OCI-LY7 (cell line): ENCODE data around the gene SOD3. TPM values are rescaled to one million over a fixed set of nuclear protein-coding genes. Genes with fewer than 3 reads are reported as not detected.

ENCODE experiments used
- BruUV-seq: library from RNA; stranded (reverse); fragments of 400-500 nt; replicated peaks from 2 replicates; lab custom pipeline; 2021; lab: Mats Ljungman, UMichigan
- CTCF ChIA-PET: fragments of 300-600 bp; sonication (Branson Sonifier 250); formaldehyde crosslinking; loops from one replicate; lab custom pipeline; 2022; ENCODE audit warnings: antibody characterized with exemption; ENCODE audit not compliant: unreplicated experiment; lab: Charles Lee
- POLR2A ChIA-PET: fragments of 300-600 bp; sonication (Branson Sonifier 250); formaldehyde crosslinking; loops from one replicate; lab custom pipeline; 2022; ENCODE audit warnings: antibody characterized with exemption; lab: Charles Lee
- DNase-seq: peaks from one replicate; pipeline ENCODE4 v3.0.0-alpha.2; 2015; ENCODE audit warnings: low spot score
- H2AFZ ChIP-seq: fragments of 200-600 bp; sonication (generic), shearing (Covaris generic); 2 replicates; pipeline ENCODE4 v1.6.1; 2014; ENCODE audit warnings: mild to moderate bottlenecking, antibody characterized with exemption, low read length, moderate library complexity
- H3K27ac ChIP-seq: fragments of 200-600 bp; sonication (generic); 2 replicates; pipeline ENCODE4 v1.5.1; 2014; ENCODE audit warnings: mixed run types, low read depth, mild to moderate bottlenecking, moderate library complexity, low read length, inconsistent platforms; ENCODE audit not compliant: poor library complexity, severe bottlenecking
- H3K36me3 ChIP-seq: fragments of 200-600 bp; sonication (generic); 2 replicates; pipeline ENCODE4 v1.6.1; 2014; ENCODE audit warnings: mild to moderate bottlenecking, antibody characterized with exemption, low read length, moderate library complexity, mixed read lengths; ENCODE audit not compliant: insufficient read depth
- H3K4me1 ChIP-seq: fragments of 200-600 bp; sonication (generic); 2 replicates; pipeline ENCODE4 v1.5.1; 2014; ENCODE audit warnings: mild to moderate bottlenecking, low read length; ENCODE audit not compliant: insufficient read depth, poor library complexity, severe bottlenecking
- H3K4me2 ChIP-seq: fragments of 200-600 bp; sonication (generic); 2 replicates; pipeline ENCODE4 v1.6.1; 2014; ENCODE audit warnings: mild to moderate bottlenecking, low read length
- H3K4me3 ChIP-seq: fragments of 200-600 bp; sonication (generic); 2 replicates; pipeline ENCODE4 v1.5.1; 2014; ENCODE audit warnings: mild to moderate bottlenecking, low read depth, low read length; ENCODE audit not compliant: poor library complexity, severe bottlenecking
- H3K79me2 ChIP-seq: fragments of 200-600 bp; sonication (generic); 2 replicates; pipeline ENCODE4 v1.6.1; 2016; ENCODE audit warnings: low read depth, mild to moderate bottlenecking, low read length, moderate library complexity, mixed read lengths; ENCODE audit not compliant: insufficient read depth
- H3K9me2 ChIP-seq: fragments of 200-600 bp; sonication (generic); 2 replicates; pipeline ENCODE4 v1.6.1; 2016; ENCODE audit warnings: mild to moderate bottlenecking, low read length, mixed read lengths; ENCODE audit not compliant: insufficient read depth
- H3K9me3 ChIP-seq: fragments of 200-600 bp; sonication (generic); 2 replicates; pipeline ENCODE4 v1.6.1; 2014; ENCODE audit warnings: mild to moderate bottlenecking, mixed run types, low read length, mixed read lengths
- H4K20me1 ChIP-seq: fragments of 200-600 bp; sonication (generic); 2 replicates; pipeline ENCODE4 v1.6.1; 2014; ENCODE audit warnings: mild to moderate bottlenecking, antibody characterized with exemption, low read length, moderate library complexity, mixed read lengths; ENCODE audit not compliant: insufficient read depth
- EZH2phosphoT487 ChIP-seq: fragments of 200-600 bp; sonication (generic); IDR thresholded peaks from 2 replicates; pipeline ENCODE4 v1.6.1; 2018; ENCODE audit warnings: low read depth, borderline replicate concordance, mild to moderate bottlenecking, mixed run types, antibody characterized with exemption, low read length, moderate library complexity, mixed read lengths
- intact Hi-C: fragments of 100-400 bp; cut with micrococcal nuclease; formaldehyde crosslinking; loops from one replicate; pipeline ENCODE4 v1.10.0; 2022; ENCODE audit not compliant: unreplicated experiment
- total RNA-seq, 2 experiments: library from RNA; depleted of rRNA in 1 of 2; stranded (reverse); fragments of >200 nt in 1 of 2; shearing (Covaris generic) in 1 of 2; gene quantifications; 2 replicates each; pipeline ENCODE4 v1.2.3, GENCODE V29; 2014 to 2022
- TF ChIP-seq, protein P1 (sequence below): fragments of 200-600 bp; sonication (generic); conservative IDR thresholded peaks from 2 replicates; pipeline ENCODE4 v1.5.1; 2014; ENCODE audit warnings: mild to moderate bottlenecking, antibody characterized with exemption, low read length, moderate library complexity, mixed read lengths

Gene SOD3
- total RNA-seq, 2 experiments from 2014 or later: not detected

DNA sequence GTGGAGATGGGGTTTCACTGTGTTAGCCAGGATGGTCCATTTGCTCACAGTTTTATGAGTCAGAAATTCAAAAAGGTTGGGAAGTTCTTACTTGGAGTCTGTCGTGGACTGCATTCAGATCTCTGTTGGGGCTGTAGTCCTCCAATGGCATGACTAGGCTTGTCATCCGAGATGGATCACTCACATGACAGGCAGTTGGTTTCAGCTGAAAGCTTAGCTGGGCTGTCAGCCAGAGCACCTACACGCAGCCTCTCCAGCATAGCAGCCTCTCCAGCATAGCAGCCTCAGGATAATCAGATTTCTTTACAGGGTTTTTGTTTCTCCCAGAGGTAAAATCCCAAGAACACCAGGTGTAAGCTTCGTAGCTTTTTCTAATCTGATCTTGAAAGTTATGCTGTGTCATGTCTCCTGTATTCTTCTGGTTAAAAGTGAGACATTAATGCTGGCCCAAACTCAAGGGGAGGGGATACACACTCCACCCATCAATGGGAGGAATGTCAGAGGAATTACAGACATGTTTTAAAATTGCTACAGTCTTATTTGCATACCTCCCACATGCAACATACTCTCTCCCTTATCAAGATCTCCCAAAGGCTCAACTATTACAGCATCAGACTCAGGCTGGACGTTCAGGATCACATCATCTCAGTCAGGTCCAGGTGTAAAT is 31.6 kb upstream of the SOD3 start:
- Histone ChIP-seq H3K9me3 (no peaks in the 10 kb centered on the region), H3K79me2 (no peaks in the 10 kb centered on the region), H3K4me3 (no peak overlapping the region), H3K9me2 (no peaks in the 10 kb centered on the region), H3K4me1 (no peaks in the 10 kb centered on the region), H2AFZ (no peak overlapping the region), H3K4me2 (no peak overlapping the region), H3K27ac (no peak overlapping the region), H3K36me3 (no peaks in the 10 kb centered on the region), H4K20me1 (no peaks in the 10 kb centered on the region)
- DNase-seq: no peak
- POLR2A ChIA-PET: no interaction called here
- no TSS peak for BruUV-seq
- intact Hi-C loops: no loop called here
- CTCF ChIA-PET: no interaction called here
- TF ChIP-seq EZH2phosphoT487: no peak
- TF ChIP-seq, protein P1, sequence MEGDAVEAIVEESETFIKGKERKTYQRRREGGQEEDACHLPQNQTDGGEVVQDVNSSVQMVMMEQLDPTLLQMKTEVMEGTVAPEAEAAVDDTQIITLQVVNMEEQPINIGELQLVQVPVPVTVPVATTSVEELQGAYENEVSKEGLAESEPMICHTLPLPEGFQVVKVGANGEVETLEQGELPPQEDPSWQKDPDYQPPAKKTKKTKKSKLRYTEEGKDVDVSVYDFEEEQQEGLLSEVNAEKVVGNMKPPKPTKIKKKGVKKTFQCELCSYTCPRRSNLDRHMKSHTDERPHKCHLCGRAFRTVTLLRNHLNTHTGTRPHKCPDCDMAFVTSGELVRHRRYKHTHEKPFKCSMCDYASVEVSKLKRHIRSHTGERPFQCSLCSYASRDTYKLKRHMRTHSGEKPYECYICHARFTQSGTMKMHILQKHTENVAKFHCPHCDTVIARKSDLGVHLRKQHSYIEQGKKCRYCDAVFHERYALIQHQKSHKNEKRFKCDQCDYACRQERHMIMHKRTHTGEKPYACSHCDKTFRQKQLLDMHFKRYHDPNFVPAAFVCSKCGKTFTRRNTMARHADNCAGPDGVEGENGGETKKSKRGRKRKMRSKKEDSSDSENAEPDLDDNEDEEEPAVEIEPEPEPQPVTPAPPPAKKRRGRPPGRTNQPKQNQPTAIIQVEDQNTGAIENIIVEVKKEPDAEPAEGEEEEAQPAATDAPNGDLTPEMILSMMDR: no peak

DNA sequence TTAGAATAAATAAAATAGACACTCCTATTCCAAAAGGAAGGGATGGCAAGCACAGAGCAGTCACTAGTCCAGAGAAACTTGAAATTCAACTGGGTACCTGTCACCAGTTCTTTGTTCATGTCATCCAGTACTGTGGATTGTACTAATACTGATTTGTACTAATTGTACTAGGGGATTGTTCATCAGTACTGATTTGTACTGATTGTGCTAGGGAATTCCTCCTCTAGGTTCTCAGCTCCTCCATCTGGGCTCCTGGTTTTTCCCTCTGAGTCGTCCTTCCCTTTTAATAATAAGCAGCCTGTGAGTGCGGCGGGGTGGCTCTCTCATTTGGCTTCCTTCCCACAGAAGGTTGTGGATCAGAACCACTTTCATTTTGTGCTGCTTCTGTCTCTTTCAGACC is 31.0 kb upstream of the SOD3 start:
- Histone ChIP-seq H3K4me1 (no peaks in the 10 kb centered on the region), H3K9me2 (no peaks in the 10 kb centered on the region), H2AFZ (no peak overlapping the region), H4K20me1 (no peaks in the 10 kb centered on the region), H3K4me2 (no peak overlapping the region), H3K4me3 (no peak overlapping the region), H3K9me3 (no peaks in the 10 kb centered on the region), H3K36me3 (no peaks in the 10 kb centered on the region), H3K27ac (no peak overlapping the region), H3K79me2 (no peaks in the 10 kb centered on the region)
- POLR2A ChIA-PET: interaction anchor here (0.6 kb wide), 1 partner anchor 804 kb away, joined by 6 read pairs; no protein-coding TSS in a partner anchor
- DNase-seq: no peak
- BruUV-seq: no TSS peak
- TF ChIP-seq EZH2phosphoT487: no peak
- TF ChIP-seq, protein P1: no peak
- CTCF ChIA-PET: no interaction called here
- intact Hi-C loops: no loop called here

DNA sequence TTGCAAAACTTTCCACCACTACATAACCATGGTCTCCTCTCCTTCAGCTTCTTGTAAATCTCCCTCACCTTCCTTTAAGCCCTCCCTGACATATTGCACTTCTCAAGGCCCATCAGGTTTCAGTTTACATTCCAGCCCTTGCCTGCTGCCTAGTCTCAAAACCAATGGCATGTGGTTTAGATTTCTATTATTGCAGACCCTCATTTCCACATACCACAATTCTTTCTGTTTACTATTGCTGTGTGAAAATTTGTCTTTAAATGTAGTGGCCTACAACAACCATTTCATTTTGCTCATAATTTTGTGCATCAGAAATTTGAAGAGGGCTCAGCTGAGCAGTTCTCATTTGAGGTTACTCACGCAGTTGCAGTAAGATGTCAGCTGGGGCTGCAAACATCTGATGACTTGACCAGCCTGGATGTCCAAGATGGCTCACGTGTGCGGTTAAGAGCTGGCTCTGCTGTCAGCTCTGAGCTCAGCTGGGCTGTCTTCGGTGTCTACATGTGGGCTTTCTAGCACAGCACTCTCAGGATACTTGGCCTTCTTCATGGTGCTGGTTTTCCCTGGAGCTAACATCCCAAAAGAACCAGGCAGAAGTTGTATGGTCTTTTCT is 29.9 kb upstream of the SOD3 start:
- Histone ChIP-seq H2AFZ (no peak overlapping the region), H3K27ac (no peak overlapping the region), H3K79me2 (no peaks in the 10 kb centered on the region), H3K4me2 (no peak overlapping the region), H3K4me1 (no peaks in the 10 kb centered on the region), H4K20me1 (no peaks in the 10 kb centered on the region), H3K4me3 (no peak overlapping the region), H3K9me3 (no peaks in the 10 kb centered on the region), H3K36me3 (no peaks in the 10 kb centered on the region), H3K9me2 (no peaks in the 10 kb centered on the region)
- POLR2A ChIA-PET: no interaction called here
- no peak for DNase-seq
- CTCF ChIA-PET: no interaction called here
- TF ChIP-seq EZH2phosphoT487: no peak
- TF ChIP-seq, protein P1: no peak
- intact Hi-C loops: no loop called here
- BruUV-seq: no TSS peak
